Liver (tissue), 3 donors: Measurements from ENCODE around the gene ARMS2.

Experiments
- CTCF ChIP-seq: fragments of 150-350 bp; IDR thresholded peaks from 2 replicates; pipeline ENCODE4 v1.5.1; 2017; ENCODE audit warnings: improper control_type of control experiment, low read depth, low read length; ENCODE audit not compliant: missing input control
- FOXA1 ChIP-seq: IDR thresholded peaks from 2 replicates; pipeline ENCODE4 v1.6.1; 2016; ENCODE audit warnings: antibody characterized with exemption
- HNF4A ChIP-seq, 2 donors: conservative IDR thresholded peaks; 2 replicates each; pipeline ENCODE4 v1.6.1; 2016; ENCODE audit warnings: antibody characterized with exemption in 2 of 2, mild to moderate bottlenecking in 2 of 2
- JUND ChIP-seq, 2 donors: IDR thresholded peaks; 2 replicates each; pipeline ENCODE4 v1.6.1; 2016; ENCODE audit warnings: antibody characterized with exemption in 2 of 2
- RAD21 ChIP-seq, 2 donors: IDR thresholded peaks; 2 replicates each; pipeline ENCODE4 v1.6.1; 2016; ENCODE audit warnings: antibody characterized with exemption in 2 of 2, mild to moderate bottlenecking in 2 of 2
- TAF1 ChIP-seq: conservative IDR thresholded peaks from 2 replicates; pipeline ENCODE4 v1.6.1; 2016; ENCODE audit warnings: antibody characterized with exemption, mild to moderate bottlenecking
- donor health status: healthy.
- donor health status: healthy.

GRCh38 chr10:122485670-122486069 lies 31.2 kb downstream of the ARMS2 start:
- TF ChIP-seq CTCF (no peak), TAF1 (no peak), HNF4A (conservative IDR thresholded peaks at IDR 0.05) (no peak), RAD21 (IDR thresholded peaks at IDR 0.05) (no peak), FOXA1 (no peak), JUND (IDR thresholded peaks at IDR 0.05) (no peak)
